A549 (cell line): ENCODE data around the gene TNRC18.

Source experiments
- PHF8 ChIP-seq: fragments of 200-600 bp; sonication (generic); IDR thresholded peaks from 2 replicates; pipeline ENCODE4 v1.6.1; 2016; ENCODE audit warnings: low read depth, mild to moderate bottlenecking, antibody characterized with exemption, moderate library complexity, borderline replicate concordance
- SMC3 ChIP-seq: fragments of >200 bp; sonication (Bioruptor Twin); formaldehyde crosslinking; IDR thresholded peaks from 3 replicates; pipeline ENCODE4 v1.6.1; 2018; ENCODE audit warnings: inconsistent platforms
- TF ChIP-seq, protein P1 (sequence below): fragments of >200 bp; sonication (Bioruptor Twin); formaldehyde crosslinking; IDR thresholded peaks from 3 replicates; pipeline ENCODE4 v1.5.1; 2016

- TF ChIP-seq, protein P1, sequence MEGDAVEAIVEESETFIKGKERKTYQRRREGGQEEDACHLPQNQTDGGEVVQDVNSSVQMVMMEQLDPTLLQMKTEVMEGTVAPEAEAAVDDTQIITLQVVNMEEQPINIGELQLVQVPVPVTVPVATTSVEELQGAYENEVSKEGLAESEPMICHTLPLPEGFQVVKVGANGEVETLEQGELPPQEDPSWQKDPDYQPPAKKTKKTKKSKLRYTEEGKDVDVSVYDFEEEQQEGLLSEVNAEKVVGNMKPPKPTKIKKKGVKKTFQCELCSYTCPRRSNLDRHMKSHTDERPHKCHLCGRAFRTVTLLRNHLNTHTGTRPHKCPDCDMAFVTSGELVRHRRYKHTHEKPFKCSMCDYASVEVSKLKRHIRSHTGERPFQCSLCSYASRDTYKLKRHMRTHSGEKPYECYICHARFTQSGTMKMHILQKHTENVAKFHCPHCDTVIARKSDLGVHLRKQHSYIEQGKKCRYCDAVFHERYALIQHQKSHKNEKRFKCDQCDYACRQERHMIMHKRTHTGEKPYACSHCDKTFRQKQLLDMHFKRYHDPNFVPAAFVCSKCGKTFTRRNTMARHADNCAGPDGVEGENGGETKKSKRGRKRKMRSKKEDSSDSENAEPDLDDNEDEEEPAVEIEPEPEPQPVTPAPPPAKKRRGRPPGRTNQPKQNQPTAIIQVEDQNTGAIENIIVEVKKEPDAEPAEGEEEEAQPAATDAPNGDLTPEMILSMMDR = no peak
- TF ChIP-seq PHF8 (no peak), SMC3 (no peak)
These were observed 89.0 kb downstream of the TNRC18 start for GRCh38 chr7:5334671-5335070.
